Ishikawa (cell line): Measurements from ENCODE around the gene ARPP19.

Source experiments
- CEBPB ChIP-seq: IDR thresholded peaks from 2 replicates; pipeline ENCODE4 v1.6.1; 2012
- CREB1 ChIP-seq: IDR thresholded peaks from 2 replicates; pipeline ENCODE4 v1.6.1; 2012; ENCODE audit warnings: low read depth
- TEAD4 ChIP-seq: IDR thresholded peaks from 2 replicates; pipeline ENCODE4 v1.6.1; 2012
- ZBTB7A ChIP-seq: IDR thresholded peaks from 2 replicates; pipeline ENCODE4 v1.6.1; 2012; ENCODE audit warnings: low read depth
- TF ChIP-seq, protein P1 (sequence below): IDR thresholded peaks from 2 replicates; pipeline ENCODE4 v1.6.1; 2012
- TF ChIP-seq, protein P2 (sequence below): IDR thresholded peaks from 2 replicates; pipeline ENCODE4 v1.6.1; 2012; ENCODE audit warnings: low read depth, mild to moderate bottlenecking

DNA sequence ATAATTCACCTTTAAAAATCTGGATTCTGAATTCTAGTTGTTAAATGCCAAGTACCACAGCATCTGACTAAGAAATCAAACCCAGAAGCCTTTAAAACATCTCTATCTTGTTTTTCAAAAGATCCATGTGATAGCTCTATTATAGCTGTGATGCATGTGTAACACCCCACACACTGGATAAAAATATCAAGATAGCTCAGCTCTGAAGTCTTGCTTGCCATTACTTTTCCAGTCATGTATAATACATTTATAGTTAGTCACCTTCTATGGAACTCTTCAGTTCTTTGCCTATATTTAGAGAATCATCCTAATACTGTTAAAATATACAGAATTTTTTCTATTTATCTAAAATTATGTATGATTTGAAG is 11.6 kb downstream of the ARPP19 start:
- no peak for TF ChIP-seq CREB1
- TF ChIP-seq ZBTB7A = no peak
- no peak for TF ChIP-seq CEBPB
- TF ChIP-seq, protein P1, sequence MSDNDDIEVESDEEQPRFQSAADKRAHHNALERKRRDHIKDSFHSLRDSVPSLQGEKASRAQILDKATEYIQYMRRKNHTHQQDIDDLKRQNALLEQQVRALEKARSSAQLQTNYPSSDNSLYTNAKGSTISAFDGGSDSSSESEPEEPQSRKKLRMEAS = no peak
- TF ChIP-seq, protein P2, sequence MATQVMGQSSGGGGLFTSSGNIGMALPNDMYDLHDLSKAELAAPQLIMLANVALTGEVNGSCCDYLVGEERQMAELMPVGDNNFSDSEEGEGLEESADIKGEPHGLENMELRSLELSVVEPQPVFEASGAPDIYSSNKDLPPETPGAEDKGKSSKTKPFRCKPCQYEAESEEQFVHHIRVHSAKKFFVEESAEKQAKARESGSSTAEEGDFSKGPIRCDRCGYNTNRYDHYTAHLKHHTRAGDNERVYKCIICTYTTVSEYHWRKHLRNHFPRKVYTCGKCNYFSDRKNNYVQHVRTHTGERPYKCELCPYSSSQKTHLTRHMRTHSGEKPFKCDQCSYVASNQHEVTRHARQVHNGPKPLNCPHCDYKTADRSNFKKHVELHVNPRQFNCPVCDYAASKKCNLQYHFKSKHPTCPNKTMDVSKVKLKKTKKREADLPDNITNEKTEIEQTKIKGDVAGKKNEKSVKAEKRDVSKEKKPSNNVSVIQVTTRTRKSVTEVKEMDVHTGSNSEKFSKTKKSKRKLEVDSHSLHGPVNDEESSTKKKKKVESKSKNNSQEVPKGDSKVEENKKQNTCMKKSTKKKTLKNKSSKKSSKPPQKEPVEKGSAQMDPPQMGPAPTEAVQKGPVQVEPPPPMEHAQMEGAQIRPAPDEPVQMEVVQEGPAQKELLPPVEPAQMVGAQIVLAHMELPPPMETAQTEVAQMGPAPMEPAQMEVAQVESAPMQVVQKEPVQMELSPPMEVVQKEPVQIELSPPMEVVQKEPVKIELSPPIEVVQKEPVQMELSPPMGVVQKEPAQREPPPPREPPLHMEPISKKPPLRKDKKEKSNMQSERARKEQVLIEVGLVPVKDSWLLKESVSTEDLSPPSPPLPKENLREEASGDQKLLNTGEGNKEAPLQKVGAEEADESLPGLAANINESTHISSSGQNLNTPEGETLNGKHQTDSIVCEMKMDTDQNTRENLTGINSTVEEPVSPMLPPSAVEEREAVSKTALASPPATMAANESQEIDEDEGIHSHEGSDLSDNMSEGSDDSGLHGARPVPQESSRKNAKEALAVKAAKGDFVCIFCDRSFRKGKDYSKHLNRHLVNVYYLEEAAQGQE = no peak
- no peak for TF ChIP-seq TEAD4
